ENCODE measurements around the gene PTPRD.

PTPRD gene

DNA sequence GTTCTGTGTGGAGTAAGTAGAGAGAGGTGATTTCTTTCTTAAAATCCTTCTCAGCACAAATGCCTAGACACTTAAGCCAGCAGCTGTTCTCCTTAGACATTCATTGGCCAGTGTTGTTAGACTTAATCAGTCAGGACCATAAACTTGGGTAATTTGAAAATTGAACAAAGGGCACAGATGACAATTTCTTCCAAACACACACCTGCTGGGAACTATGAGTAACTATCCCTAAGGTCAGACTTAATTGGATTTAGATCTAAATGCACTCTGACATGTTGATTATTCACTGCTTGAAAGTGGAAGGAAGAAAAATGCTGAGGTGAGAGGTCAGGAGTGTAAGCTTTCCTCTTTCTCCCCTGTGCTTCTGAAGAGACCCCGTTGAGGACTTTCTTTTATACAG is 1729.5 kb downstream of the PTPRD start:
- H3K36me3 ChIP-seq (ENCODE audit: control insufficient read depth, low read length): no peaks in the 10 kb centered on the region
- no peak overlapping the region for H3K4me2 ChIP-seq (ENCODE audit: low read length)
- no peaks in the 10 kb centered on the region for H3K4me1 ChIP-seq (ENCODE audit: control insufficient read depth, low read length)
- no peak overlapping the region for H3K4me3 ChIP-seq (ENCODE audit: low read length)
- no peaks in the 10 kb centered on the region for H4K20me1 ChIP-seq (ENCODE audit: control insufficient read depth, insufficient read depth, low read depth, low read length)
- H3K27me3 ChIP-seq (ENCODE audit: control insufficient read depth, low read length): no peaks in the 10 kb centered on the region
- TF ChIP-seq EZH2phosphoT487 (IDR thresholded peaks at IDR 0.05; ENCODE audit: borderline replicate concordance, low read length): no peak
- H3K9me2 ChIP-seq (replicated peaks; ENCODE audit: control insufficient read depth, low read length): no peaks in the 10 kb centered on the region
- H3K27ac ChIP-seq (ENCODE audit: low read depth, low read length): no peak overlapping the region
- no peaks in the 10 kb centered on the region for H3K9me3 ChIP-seq (ENCODE audit: control insufficient read depth, insufficient read depth, low read length)
- H3F3A ChIP-seq (ENCODE audit: control insufficient read depth, insufficient read depth): no peaks in the 10 kb centered on the region
- no peaks in the 10 kb centered on the region for H3K79me2 ChIP-seq (ENCODE audit: control insufficient read depth, low read length)

DNA sequence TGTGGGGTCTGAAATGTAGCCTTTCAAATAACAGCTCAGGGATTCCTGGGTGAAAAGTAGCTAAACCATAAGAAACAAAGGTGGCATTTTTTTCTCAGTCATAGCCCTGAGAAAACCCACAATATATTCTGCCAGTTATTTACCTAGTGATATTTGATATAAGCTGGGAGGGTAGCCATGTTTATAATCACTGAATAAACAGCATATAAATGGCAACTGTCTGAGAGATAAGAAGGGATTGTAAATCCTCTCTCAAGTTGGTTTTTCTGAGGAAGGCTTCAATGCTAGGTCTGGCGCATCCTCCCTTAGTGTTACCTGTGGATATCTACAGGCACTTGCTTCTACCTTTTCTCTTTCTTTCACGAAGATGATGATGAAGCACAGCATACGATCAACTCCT is 1732.7 kb downstream of the PTPRD start:
- Histone ChIP-seq H3K4me3 (ENCODE audit: low read length) (no peak overlapping the region), H3K27me3 (ENCODE audit: control insufficient read depth, low read length) (no peaks in the 10 kb centered on the region), H3K4me2 (ENCODE audit: low read length) (no peak overlapping the region), H3K9me3 (ENCODE audit: control insufficient read depth, insufficient read depth, low read length) (no peaks in the 10 kb centered on the region), H3F3A (ENCODE audit: control insufficient read depth, insufficient read depth) (no peaks in the 10 kb centered on the region), H3K79me2 (ENCODE audit: control insufficient read depth, low read length) (no peaks in the 10 kb centered on the region), H3K4me1 (ENCODE audit: control insufficient read depth, low read length) (no peaks in the 10 kb centered on the region), H3K36me3 (ENCODE audit: control insufficient read depth, low read length) (no peaks in the 10 kb centered on the region), H3K27ac (ENCODE audit: low read depth, low read length) (no peak overlapping the region), H3K9me2 (replicated peaks; ENCODE audit: control insufficient read depth, low read length) (no peaks in the 10 kb centered on the region), H4K20me1 (ENCODE audit: control insufficient read depth, insufficient read depth, low read depth, low read length) (no peaks in the 10 kb centered on the region)
- TF ChIP-seq EZH2phosphoT487 (IDR thresholded peaks at IDR 0.05; ENCODE audit: borderline replicate concordance, low read length): no peak
- TF ChIP-seq, protein P1, sequence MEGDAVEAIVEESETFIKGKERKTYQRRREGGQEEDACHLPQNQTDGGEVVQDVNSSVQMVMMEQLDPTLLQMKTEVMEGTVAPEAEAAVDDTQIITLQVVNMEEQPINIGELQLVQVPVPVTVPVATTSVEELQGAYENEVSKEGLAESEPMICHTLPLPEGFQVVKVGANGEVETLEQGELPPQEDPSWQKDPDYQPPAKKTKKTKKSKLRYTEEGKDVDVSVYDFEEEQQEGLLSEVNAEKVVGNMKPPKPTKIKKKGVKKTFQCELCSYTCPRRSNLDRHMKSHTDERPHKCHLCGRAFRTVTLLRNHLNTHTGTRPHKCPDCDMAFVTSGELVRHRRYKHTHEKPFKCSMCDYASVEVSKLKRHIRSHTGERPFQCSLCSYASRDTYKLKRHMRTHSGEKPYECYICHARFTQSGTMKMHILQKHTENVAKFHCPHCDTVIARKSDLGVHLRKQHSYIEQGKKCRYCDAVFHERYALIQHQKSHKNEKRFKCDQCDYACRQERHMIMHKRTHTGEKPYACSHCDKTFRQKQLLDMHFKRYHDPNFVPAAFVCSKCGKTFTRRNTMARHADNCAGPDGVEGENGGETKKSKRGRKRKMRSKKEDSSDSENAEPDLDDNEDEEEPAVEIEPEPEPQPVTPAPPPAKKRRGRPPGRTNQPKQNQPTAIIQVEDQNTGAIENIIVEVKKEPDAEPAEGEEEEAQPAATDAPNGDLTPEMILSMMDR (IDR thresholded peaks at IDR 0.05; ENCODE audit: low read depth, low read length, poor library complexity, severe bottlenecking): no peak

DNA sequence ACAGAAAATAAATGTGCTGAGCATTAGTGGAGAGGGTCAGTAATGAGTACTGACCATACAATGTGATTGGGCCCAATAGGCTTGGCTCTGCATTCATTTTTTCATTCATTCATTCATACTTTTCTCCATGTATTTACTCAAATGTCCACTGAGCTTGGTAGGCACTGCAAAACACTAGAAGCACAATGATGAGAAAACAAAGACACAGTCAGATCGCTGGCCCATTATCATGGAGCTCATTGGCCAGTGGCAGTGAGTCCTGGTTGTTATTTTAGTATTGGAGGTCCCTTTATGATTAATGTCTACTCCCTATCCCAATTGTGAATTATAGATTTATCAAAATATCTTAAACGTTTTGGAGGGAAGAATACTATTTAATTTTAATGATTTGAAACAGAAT is 1733.5 kb downstream of the PTPRD start:
- TF ChIP-seq EZH2phosphoT487 (IDR thresholded peaks at IDR 0.05; ENCODE audit: borderline replicate concordance, low read length): no peak
- TF ChIP-seq, protein P1 (IDR thresholded peaks at IDR 0.05; ENCODE audit: low read depth, low read length, poor library complexity, severe bottlenecking): no peak
- H4K20me1 ChIP-seq (ENCODE audit: control insufficient read depth, insufficient read depth, low read depth, low read length): no peaks in the 10 kb centered on the region
- H3K27ac ChIP-seq (ENCODE audit: low read depth, low read length): no peak overlapping the region
- no peaks in the 10 kb centered on the region for H3F3A ChIP-seq (ENCODE audit: control insufficient read depth, insufficient read depth)
- no peak overlapping the region for H3K4me3 ChIP-seq (ENCODE audit: low read length)
- H3K36me3 ChIP-seq (ENCODE audit: control insufficient read depth, low read length): no peaks in the 10 kb centered on the region
- no peaks in the 10 kb centered on the region for H3K4me1 ChIP-seq (ENCODE audit: control insufficient read depth, low read length)
- no peaks in the 10 kb centered on the region for H3K79me2 ChIP-seq (ENCODE audit: control insufficient read depth, low read length)
- no peaks in the 10 kb centered on the region for H3K27me3 ChIP-seq (ENCODE audit: control insufficient read depth, low read length)
- no peaks in the 10 kb centered on the region for H3K9me2 ChIP-seq (replicated peaks; ENCODE audit: control insufficient read depth, low read length)
- no peaks in the 10 kb centered on the region for H3K9me3 ChIP-seq (ENCODE audit: control insufficient read depth, insufficient read depth, low read length)
- H3K4me2 ChIP-seq (ENCODE audit: low read length): no peak overlapping the region

DNA sequence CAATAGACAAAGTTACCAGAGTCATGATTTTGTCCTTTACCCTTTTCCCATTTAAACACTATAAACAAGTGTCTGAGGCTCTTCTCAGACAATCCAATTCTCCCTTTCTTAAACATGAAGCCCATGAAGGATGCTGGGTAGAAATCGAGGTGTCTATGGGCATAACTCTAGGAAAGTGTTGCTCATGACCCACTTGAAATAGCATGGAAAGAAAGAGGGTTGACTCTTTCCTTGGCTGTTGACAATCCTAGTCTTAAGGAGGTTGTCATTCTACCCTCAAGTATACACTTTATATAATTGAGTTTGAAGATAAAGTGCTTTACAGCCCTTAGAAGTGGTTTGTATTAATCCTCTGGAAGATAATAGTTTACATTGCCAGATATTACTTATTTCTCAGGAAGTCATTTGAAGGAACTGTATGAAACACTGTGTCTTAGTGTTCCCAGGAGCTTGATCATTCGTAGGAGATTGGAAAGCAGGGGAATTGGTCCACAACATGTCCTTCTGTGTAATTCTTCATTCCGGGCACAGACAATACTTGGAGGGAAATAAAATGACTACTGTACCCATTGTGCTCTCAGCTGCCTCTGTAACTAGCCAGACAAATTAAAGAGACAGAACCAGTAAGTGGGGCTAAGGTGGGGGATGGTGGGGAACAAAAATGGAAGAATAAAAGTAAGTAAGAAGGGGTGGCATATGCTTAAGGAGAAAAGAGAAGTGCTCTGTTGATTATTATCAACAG is 1734.9 kb downstream of the PTPRD start:
- Histone ChIP-seq H3K9me3 (ENCODE audit: control insufficient read depth, insufficient read depth, low read length) (no peaks in the 10 kb centered on the region), H3K4me3 (ENCODE audit: low read length) (no peak overlapping the region), H3K4me2 (ENCODE audit: low read length) (no peak overlapping the region), H3K4me1 (ENCODE audit: control insufficient read depth, low read length) (no peaks in the 10 kb centered on the region), H3K36me3 (ENCODE audit: control insufficient read depth, low read length) (no peaks in the 10 kb centered on the region), H4K20me1 (ENCODE audit: control insufficient read depth, insufficient read depth, low read depth, low read length) (no peaks in the 10 kb centered on the region), H3K27me3 (ENCODE audit: control insufficient read depth, low read length) (no peaks in the 10 kb centered on the region), H3K27ac (ENCODE audit: low read depth, low read length) (no peak overlapping the region), H3K79me2 (ENCODE audit: control insufficient read depth, low read length) (no peaks in the 10 kb centered on the region), H3F3A (ENCODE audit: control insufficient read depth, insufficient read depth) (no peaks in the 10 kb centered on the region), H3K9me2 (replicated peaks; ENCODE audit: control insufficient read depth, low read length) (no peaks in the 10 kb centered on the region)
- TF ChIP-seq EZH2phosphoT487 (IDR thresholded peaks at IDR 0.05; ENCODE audit: borderline replicate concordance, low read length): no peak
- TF ChIP-seq, protein P1 (IDR thresholded peaks at IDR 0.05; ENCODE audit: low read depth, low read length, poor library complexity, severe bottlenecking): no peak

Data from DOHH2 (cell line).